Hematopoietic multipotent progenitor cell treated with erythropoietin and hydrocortisone succinate and interleukin-3 and kit ligand, for 4 days (in vitro differentiated cells): ENCODE results near the gene GPATCH3.
"Not testable (repeated sequence)": the region's sequence is repeated elsewhere in the genome, so short reads cannot be mapped to it uniquely, and the experiment has no call there.

Experiments used
- DNase-seq: peaks from one replicate; pipeline ENCODE4 v3.0.0-alpha.2; 2015

GPATCH3 gene

GRCh38 chr1:26863685-26864077 lies 36.6 kb downstream of the GPATCH3 start:
- DNase-seq = no peak

DNA sequence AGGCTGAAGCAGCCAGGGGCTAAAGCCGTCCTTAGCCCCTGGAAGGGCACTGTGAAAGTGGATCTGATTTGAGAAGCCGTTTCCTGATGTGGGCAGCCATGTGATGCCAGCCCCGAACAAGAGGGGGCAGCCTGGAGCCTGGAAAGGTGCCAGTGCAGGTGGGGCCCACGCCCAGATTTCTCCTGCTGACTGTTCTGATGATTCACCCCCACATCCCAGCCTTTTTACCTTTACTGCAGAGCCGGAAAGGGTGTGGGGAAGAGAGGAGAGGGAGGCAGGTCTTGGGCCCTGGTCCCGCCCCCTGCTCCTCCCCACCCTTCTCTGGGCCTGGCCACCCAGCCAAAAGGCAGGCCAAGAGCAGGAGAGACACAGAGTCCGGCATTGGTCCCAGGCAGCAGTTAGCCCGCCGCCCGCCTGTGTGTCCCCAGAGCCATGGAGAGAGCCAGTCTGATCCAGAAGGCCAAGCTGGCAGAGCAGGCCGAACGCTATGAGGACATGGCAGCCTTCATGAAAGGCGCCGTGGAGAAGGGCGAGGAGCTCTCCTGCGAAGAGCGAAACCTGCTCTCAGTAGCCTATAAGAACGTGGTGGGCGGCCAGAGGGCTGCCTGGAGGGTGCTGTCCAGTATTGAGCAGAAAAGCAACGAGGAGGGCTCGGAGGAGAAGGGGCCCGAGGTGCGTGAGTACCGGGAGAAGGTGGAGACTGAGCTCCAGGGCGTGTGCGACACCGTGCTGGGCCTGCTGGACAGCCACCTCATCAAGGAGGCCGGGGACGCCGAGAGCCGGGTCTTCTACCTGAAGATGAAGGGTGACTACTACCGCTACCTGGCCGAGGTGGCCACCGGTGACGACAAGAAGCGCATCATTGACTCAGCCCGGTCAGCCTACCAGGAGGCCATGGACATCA lies 37.2 kb downstream of the GPATCH3 start, which contains the start of gene SFN:
SFN (plus strand) TSS at position 369 of the 904 bp plus-strand sequence; CDS start at position 433, 64 bp downstream.
- DNase-seq = peak; percentile 45

DNA sequence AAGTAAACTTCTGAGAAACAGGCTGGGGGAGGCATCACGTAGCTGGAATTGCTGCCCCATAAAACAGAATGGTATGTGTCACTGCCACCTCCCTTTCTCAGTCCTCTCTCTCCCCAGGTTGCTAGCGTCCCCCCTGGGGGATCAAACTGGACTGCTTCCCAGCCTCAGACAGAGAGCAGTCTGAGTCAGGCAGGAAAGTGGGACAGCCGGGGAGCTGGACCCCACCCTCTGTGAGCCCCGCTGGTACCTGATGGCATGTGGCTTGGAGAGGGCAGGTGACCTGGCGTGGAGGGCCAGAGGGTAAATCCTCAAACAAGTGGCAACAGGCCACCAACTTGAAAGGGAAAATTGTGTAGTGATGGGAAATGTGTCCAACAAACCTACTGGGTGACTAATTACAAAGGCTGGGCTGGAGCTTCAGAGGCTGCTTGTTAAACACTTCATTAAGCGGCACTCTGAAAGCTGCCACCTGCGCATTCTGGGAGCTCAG lies 38.3 kb downstream of the GPATCH3 start:
- DNase-seq = no peak

GRCh38 chr1:26861286-26861701 lies 39.0 kb downstream of the GPATCH3 start:
- DNase-seq = peak; percentile 27

DNA sequence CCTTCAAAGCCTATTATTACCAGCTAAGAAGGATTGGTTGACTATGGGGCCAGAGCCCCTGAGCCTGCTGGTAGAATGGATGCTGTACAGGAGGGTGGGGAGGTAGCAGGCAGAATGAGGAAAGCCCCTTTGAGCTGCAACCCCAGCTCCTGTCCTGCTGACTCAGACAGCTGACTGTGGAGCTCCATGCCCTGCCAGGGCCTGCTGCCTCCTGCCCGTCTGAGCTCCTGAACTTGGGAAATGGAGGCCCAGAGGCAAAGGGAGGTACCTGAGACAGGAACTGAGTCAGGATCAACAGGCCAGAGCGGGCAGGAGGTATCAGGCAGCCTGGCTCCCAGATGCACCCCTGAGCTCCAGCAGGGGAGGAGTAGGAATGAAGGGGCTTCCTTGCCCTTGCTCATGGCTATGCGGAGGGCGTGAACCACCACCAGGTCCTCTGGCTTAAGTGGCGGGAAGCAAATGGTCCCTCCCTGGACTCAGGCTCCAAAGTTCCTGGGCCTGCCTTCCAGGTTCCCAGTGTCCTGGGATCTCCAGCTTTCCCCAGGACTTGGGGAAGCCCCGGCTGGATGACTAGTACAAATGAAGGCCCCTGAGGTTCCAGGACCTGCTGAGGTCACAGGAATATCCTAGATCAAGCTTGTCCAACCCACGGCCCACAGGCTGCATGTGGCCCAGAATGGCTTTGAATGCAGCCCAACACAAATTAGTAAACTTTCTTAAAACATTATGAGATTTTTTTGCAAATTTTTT lies 41.2 kb downstream of the GPATCH3 start:
- DNase-seq = no peak

DNA sequence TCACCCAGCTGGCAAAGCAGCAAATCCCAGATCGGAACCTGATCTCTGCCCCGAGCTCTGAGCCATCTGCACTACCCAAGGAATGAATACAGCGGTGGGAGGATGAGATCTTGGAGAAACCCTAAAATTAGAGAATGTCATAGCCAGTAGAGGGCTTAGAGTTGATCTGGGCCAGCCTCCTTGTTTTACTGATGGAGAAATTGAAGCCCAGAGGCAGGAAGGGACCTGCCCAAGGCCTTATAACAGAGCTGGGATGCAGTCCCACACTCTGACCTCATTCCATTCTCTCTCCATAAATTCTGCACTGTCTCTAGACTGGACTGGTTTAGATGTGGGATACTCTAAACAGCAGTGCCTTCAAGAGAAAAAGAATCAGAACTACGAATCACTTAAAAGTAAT lies 42.1 kb downstream of the GPATCH3 start:
- DNase-seq = no peak

- DNase-seq = no peak
These were observed 42.7 kb downstream of the GPATCH3 start for GRCh38 chr1:26857473-26858060.

DNA sequence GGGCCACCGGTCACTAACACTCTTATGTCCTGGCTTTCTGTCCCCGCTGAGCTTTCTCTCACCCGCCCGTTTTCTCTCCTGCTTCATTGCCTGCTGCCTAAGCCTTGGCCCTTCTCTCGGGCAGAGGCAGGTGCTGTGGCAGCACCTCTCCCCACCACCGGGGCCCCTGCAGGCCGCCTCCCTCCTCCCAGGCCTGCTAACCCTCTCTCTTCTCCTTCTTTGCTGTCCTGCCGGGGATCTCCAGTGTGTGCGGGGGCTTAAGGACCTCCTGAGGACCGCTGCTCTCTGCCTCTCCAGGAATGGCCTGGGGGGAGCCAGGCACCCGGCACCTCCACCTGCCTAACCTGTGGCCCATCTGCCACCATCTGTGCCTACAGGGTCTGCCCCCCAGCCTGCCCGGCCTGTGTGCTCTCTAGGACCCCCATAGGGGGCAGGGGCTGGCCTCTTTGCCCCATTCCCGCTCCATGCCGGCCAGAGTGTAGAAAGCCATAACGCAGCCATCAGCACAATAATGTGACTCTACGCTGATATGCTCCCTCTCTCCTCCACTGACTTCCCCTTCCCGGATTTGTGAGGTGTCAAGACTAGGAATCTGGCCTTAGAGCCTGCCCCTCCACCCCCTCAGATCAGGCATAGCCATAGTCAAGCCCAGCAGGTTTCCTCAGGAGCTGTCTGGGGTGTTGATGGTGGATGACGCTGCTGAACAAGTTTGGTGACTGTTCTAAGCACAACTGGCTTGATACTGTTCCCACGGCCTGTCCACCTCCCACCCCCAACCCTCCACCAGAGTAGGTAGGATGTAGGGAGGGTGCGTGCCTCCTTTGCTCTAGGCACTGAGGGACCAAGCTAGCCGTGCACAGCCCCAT lies 43.4 kb downstream of the GPATCH3 start:
- DNase-seq = no peak

- DNase-seq = no peak
These were observed 44.1 kb downstream of the GPATCH3 start for GRCh38 chr1:26856181-26856580.

DNA sequence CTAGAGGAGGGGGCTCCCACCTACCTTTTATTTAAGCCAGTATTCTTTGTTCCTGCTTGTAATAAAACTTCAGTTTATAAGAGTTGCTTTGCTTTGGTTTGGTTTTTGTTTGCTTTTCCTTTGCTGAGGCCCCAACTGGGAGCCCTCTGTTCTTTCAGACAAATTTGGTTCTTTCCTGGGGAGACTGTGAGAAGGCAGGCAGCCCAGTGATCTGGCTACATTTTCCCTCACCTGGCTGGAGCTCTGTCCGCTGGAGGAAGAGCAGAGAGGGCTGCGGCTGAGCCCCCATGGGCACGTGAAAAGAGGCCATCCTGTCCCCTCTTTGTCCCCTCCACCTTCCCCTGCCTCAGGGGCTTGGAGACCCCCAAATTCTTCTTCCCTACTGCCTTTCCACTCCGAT lies 44.6 kb downstream of the GPATCH3 start:
- DNase-seq = no peak

DNA sequence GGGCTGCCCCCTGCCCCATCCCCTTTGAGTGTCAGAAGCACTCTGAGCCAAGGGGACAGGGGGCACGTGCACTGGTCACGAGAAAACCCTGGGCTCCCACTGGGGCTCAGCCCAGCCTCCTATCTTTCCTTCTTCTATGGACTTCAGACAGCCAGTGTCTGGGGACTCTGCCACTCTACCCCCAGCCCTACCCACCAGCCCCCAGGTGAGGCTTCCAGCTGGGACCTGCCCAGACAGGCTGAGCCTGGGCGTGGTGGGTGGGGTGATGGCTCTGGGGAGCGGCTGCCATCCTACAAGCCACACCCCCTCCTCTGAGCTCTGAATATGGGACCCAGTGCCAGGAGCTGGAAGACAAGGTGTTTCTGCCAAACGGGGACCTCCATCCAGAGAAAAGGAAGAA lies 45.4 kb downstream of the GPATCH3 start:
- DNase-seq = no peak

GRCh38 chr1:26853600-26853999 lies 46.7 kb downstream of the GPATCH3 start:
- no peak for DNase-seq

DNA sequence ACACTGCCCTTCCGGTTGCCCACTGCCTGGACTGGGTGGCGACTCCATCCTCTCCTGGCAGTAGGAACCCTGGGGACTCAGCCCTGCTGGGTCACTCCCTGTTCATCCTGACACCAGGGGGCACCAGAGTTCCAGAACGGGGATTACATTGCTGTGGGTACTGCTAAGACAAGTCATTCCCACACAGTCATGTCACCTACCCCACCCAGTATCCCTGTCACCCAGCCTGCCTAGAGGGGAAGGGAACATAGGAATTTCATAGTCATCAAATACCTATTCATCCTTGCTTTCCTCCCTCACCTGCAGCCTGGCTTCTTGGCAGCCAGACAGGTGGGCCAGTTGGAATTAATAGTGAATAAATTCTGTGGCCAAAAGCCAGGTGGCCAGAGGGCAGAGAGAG lies 47.1 kb downstream of the GPATCH3 start:
- DNase-seq = peak; percentile 90

DNA sequence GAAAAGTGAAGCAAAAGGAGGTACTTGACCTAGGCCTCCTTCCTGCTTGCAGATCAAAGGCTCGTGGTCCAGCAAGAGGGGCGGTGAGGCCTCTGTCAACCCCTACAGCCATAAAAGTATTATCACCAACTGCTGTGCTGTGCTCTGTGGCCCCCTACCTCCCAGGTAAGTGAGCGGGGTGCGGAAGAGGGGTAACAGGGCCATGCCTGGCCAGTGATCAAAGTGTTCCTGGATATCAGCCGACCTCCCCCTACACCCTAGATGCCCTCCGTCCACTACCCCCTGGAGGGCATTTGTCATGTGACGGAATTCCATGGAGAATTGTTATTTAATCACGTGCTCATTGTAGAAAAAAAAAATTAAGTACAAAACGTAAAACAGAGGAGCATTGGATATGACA lies 47.6 kb downstream of the GPATCH3 start:
- no peak for DNase-seq

DNA sequence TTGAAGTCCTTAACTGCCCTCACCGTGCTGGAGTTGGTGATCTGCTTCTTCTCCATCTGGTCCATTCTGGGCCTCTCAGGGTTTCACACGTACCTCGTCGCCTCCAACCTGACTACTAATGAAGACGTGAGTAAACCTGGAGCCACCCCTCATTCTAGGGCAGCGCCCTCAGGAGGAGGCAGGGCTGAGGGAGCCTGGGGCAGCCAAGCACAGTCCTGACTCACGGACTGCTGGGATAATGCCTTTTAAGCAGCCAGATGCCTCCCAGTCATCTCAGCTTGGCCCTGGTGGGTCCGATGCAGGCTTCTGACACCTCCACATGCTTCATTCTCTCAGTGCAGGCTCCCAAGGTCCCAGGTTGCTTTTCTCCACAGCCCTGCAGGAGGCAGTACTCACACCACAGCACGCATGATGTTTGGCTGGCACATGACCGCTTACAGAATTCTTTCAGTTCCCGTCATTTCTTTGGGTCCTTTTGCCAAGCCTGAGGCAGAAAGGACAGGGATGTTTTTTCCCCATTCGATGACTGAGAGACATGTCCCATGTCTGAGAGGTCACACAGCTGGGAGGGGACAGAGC lies 49.1 kb downstream of the GPATCH3 start:
- DNase-seq = no peak

DNA sequence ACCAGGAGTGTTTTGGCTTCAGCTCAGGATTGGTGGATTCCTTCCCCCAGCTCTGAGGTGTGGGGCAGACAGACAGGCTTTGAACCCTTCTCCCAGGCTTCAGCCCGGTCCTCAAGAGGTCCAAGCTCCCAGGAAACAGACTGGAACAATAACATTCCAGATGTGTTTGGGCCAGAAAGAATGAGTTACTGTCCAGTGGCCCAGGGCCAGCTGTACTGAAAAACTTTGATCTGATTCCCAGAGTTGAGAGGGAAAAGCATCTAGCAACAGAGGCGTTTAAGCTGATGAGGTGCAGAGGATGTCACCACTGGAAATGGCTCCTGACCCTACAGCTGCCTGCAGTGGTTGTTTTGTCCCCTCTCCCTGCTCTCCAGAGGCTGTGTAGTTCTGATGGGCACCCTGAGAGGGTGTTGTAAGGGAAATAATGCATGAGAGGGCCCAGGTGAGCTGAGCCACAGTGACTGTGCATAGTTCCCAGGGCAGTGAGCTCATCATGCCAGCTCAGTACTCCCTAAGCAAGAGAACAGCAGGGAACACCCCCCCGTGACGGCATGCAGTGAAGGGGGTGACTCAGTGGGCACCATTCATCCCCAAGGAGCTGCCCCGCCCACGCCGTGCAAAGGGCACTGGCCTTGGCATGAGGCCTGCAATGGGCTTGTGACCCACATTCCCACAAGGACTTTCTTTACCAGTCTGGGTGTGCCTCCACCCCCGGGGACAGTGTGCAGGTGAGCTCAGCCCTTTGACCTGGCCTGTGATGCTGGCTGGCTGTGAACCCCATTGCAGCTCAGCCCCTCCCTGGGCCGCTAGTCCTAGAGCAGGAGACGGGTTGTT lies 51.1 kb downstream of the GPATCH3 start:
- DNase-seq = no peak

DNA sequence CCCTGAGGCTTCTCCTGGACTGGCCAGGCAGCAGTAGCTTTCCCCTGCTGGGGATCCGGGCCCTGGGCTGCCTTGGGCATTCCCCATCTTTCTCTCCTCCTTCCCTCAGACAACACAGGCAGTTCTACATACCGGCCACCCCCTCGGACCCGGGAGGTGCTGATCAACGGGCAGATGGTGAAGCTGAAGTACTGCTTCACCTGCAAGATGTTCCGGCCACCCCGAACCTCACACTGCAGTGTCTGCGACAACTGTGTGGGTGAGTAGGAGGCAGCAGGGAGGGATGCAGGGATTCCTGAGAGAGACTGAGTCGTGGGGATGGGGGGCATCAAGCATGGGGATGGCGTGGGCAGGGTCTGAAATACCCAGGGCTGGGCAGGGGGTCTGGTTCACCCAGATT lies 51.8 kb downstream of the GPATCH3 start:
- DNase-seq = no peak

DNA sequence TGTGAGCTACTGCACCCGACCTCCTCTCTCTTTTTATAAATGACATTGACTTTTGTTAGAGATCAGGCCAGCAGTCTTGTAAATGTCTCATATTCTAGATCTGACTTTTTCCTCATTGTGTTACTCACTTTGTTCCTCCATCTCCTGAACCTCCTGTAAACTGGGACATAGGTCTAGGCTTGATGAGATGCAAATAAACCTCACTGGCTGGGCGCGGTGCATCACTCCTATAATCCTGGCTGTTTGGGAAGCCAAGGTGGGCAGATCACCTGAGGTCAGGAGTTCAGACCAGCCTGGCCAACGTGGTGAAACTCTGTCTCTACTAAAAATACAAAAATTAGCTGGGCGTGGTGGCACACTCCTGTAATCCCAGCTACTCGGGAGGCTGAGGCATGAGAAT lies 52.4 kb downstream of the GPATCH3 start:
- DNase-seq = not testable (repeated sequence)

- no peak for DNase-seq
These were observed 55.7 kb downstream of the GPATCH3 start for GRCh38 chr1:26844424-26845196.
